ENCODE data around the gene SEPSECS.

The SEPSECS gene

GRCh38 chr4:25155947-25156346 is 4.3 kb downstream of the SEPSECS start:
- no peak for DNase-seq (ENCODE audit: low spot score)

- DNase-seq (ENCODE audit: low spot score), result peak; percentile 39
Measured at GRCh38 chr4:25154594-25155265, 5.5 kb downstream of the SEPSECS start.

GRCh38 chr4:25146076-25146475 is 14.2 kb downstream of the SEPSECS start:
- no peak for DNase-seq (ENCODE audit: low spot score)

GRCh38 chr4:25144870-25145481 is 15.3 kb downstream of the SEPSECS start:
- DNase-seq (ENCODE audit: low spot score), result peak; percentile 18

- DNase-seq (ENCODE audit: low spot score), result no peak
Measured at GRCh38 chr4:25142468-25142867, 17.8 kb downstream of the SEPSECS start.

GRCh38 chr4:25141592-25141991 is 18.7 kb downstream of the SEPSECS start:
- no peak for DNase-seq (ENCODE audit: low spot score)

- no peak for DNase-seq (ENCODE audit: low spot score)
Measured at GRCh38 chr4:25133132-25133531, 27.1 kb downstream of the SEPSECS start.

GRCh38 chr4:25131926-25132325 is 28.3 kb downstream of the SEPSECS start:
- no peak for DNase-seq (ENCODE audit: low spot score)

GRCh38 chr4:25131381-25131780 is 28.9 kb downstream of the SEPSECS start:
- DNase-seq (ENCODE audit: low spot score), result no peak

GRCh38 chr4:25129917-25130316 is 30.3 kb downstream of the SEPSECS start:
- DNase-seq (ENCODE audit: low spot score), result no peak

- DNase-seq (ENCODE audit: low spot score), result no peak
Measured at GRCh38 chr4:25128671-25129070, 31.6 kb downstream of the SEPSECS start.

- DNase-seq (ENCODE audit: low spot score), result no peak
Measured at GRCh38 chr4:25123236-25123635, 37.0 kb downstream of the SEPSECS start.

- no peak for DNase-seq (ENCODE audit: low spot score)
Measured at GRCh38 chr4:25120146-25120940, 39.9 kb downstream of the SEPSECS start.

- no peak for DNase-seq (ENCODE audit: low spot score)
Measured at GRCh38 chr4:25117716-25118472, 42.4 kb downstream of the SEPSECS start.

GRCh38 chr4:25117274-25117673 is 43.0 kb downstream of the SEPSECS start:
- no peak for DNase-seq (ENCODE audit: low spot score)

GRCh38 chr4:25113915-25114904 is 46.0 kb downstream of the SEPSECS start:
- DNase-seq (ENCODE audit: low spot score), result no peak

GRCh38 chr4:25112995-25113380 is 47.3 kb downstream of the SEPSECS start:
- no peak for DNase-seq (ENCODE audit: low spot score)

- DNase-seq (ENCODE audit: low spot score), result no peak
Measured at GRCh38 chr4:25112366-25112994, 47.8 kb downstream of the SEPSECS start.

GRCh38 chr4:25111648-25112196 is 48.5 kb downstream of the SEPSECS start:
- DNase-seq (ENCODE audit: low spot score), result no peak
